HAP-1 (cell line): ENCODE data around the gene MYBPH.

Experiments used
- DNase-seq, 2 experiments: peaks; one replicate each; pipeline ENCODE4 v3.0.0-alpha.2; 2016 to 2020; ENCODE audit warnings: low spot score in 2 of 2
- H3K27me3 ChIP-seq: fragments of 250-450 bp; sonication (Bioruptor Pico); 2 replicates; pipeline ENCODE4 v1.5.1; 2020; ENCODE audit warnings: low read depth, mild to moderate bottlenecking, moderate library complexity
- H3K36me3 ChIP-seq: fragments of 250-450 bp; sonication (Bioruptor Pico); replicated peaks from 2 replicates; pipeline ENCODE4 v1.5.1; 2020; ENCODE audit warnings: mild to moderate bottlenecking
- H3K4me1 ChIP-seq: fragments of 250-450 bp; sonication (Bioruptor Pico); 2 replicates; pipeline ENCODE4 v1.5.1; 2020; ENCODE audit warnings: mild to moderate bottlenecking
- H3K4me3 ChIP-seq: fragments of 250-450 bp; sonication (Bioruptor Pico); 2 replicates; pipeline ENCODE4 v1.5.1; 2020; ENCODE audit warnings: mild to moderate bottlenecking, moderate library complexity
- H3K9me3 ChIP-seq: fragments of 250-450 bp; sonication (Bioruptor Pico); 2 replicates; pipeline ENCODE4 v1.5.1; 2020; ENCODE audit warnings: mild to moderate bottlenecking, moderate library complexity
- in situ Hi-C: fragments of 300-500 bp; cut with MboI; formaldehyde crosslinking; loops from 3 replicates; pipeline ENCODE4 v1.14.3; 2020; ENCODE audit warnings: low sequenced_read_pairs, inconsistent platforms, mixed read lengths

The MYBPH gene

GRCh38 chr1:203189951-203190352, 14.3 kb upstream of the MYBPH start:
- H3K9me3 ChIP-seq: no peaks in the 10 kb centered on the region
- in situ Hi-C loops: no loop called here
- DNase-seq: no peak
- no peaks in the 10 kb centered on the region for H3K36me3 ChIP-seq
- H3K4me3 ChIP-seq: no peak overlapping the region
- no peaks in the 10 kb centered on the region for H3K4me1 ChIP-seq
- H3K27me3 ChIP-seq: peaks cover 3% of the 10 kb centered on the region; the same call in 1 of the 2 replicates

GRCh38 chr1:203188686-203189232, 13.1 kb upstream of the MYBPH start:
- Histone ChIP-seq H3K4me1 (no peaks in the 10 kb centered on the region), H3K36me3 (no peaks in the 10 kb centered on the region), H3K9me3 (no peaks in the 10 kb centered on the region), H3K4me3 (no peak overlapping the region), H3K27me3 (peaks cover 3% of the 10 kb centered on the region; the same call in 1 of the 2 replicates)
- no peak for DNase-seq
- in situ Hi-C loops: no loop called here

GRCh38 chr1:203187689-203188264, 12.2 kb upstream of the MYBPH start:
- Histone ChIP-seq H3K27me3 (peaks cover 3% of the 10 kb centered on the region; the same call in 1 of the 2 replicates), H3K4me1 (no peaks in the 10 kb centered on the region), H3K36me3 (no peaks in the 10 kb centered on the region), H3K9me3 (no peaks in the 10 kb centered on the region), H3K4me3 (no peak overlapping the region)
- no peak for DNase-seq
- in situ Hi-C loops: no loop called here

- no peaks in the 10 kb centered on the region for H3K4me1 ChIP-seq
- no peak overlapping the region for H3K4me3 ChIP-seq
- H3K36me3 ChIP-seq: no peaks in the 10 kb centered on the region
- H3K27me3 ChIP-seq: peaks cover 3% of the 10 kb centered on the region; the same call in 1 of the 2 replicates
- no peak for DNase-seq
- in situ Hi-C loops: no loop called here
- H3K9me3 ChIP-seq: no peaks in the 10 kb centered on the region
Observed at GRCh38 chr1:203187304-203187685, 11.7 kb upstream of the MYBPH start.

- Histone ChIP-seq H3K4me3 (no peak within 1 kb of the TSS), H3K27me3 (peaks cover 3% of the 10 kb centered on the region; the same call in 1 of the 2 replicates), H3K9me3 (no peaks in the 10 kb centered on the region), H3K4me1 (no peaks in the 10 kb centered on the region), H3K36me3 (no peaks in the 10 kb centered on the region)
- no peak for DNase-seq
- in situ Hi-C loops: no loop called here
Observed at GRCh38 chr1:203186446-203187303, 11.0 kb upstream of the MYBPH start, which contains the start of gene CHI3L1. CHI3L1 (minus strand) TSS chr1:203186704; CDS start chr1:203186623, 81 bp downstream.

DNA sequence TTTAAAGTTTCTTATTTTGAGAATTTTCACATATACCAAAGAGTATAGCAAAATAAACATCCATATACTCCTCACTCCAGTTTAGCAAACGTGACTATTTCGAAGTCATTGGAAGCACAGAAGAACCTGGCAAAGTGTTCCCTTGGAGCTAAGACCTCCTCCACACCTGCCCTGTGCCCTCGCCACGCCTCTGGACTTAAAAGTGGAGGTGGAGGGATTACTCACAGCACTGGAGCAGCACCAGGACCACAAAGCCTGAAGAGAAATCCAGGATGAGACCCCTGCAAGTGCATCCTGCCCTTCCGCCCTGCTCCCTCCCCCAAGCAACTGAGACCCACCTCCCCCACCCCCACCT, 10.4 kb upstream of the MYBPH start:
- in situ Hi-C loops: no loop called here

GRCh38 chr1:203185585-203185984, 10.0 kb upstream of the MYBPH start:
- no peaks in the 10 kb centered on the region for H3K9me3 ChIP-seq
- in situ Hi-C loops: no loop called here
- no peak for DNase-seq
- H3K4me1 ChIP-seq: no peaks in the 10 kb centered on the region
- H3K27me3 ChIP-seq: peaks cover 3% of the 10 kb centered on the region; the same call in 1 of the 2 replicates
- H3K36me3 ChIP-seq: no peaks in the 10 kb centered on the region
- H3K4me3 ChIP-seq: no peak overlapping the region

More for the DNA sequence above, 10.4 kb upstream of the MYBPH start:
- Histone ChIP-seq H3K27me3 (peaks cover 3% of the 10 kb centered on the region; the same call in 1 of the 2 replicates), H3K9me3 (no peaks in the 10 kb centered on the region), H3K36me3 (no peaks in the 10 kb centered on the region), H3K4me1 (no peaks in the 10 kb centered on the region), H3K4me3 (no peak overlapping the region)
- no peak for DNase-seq

DNA sequence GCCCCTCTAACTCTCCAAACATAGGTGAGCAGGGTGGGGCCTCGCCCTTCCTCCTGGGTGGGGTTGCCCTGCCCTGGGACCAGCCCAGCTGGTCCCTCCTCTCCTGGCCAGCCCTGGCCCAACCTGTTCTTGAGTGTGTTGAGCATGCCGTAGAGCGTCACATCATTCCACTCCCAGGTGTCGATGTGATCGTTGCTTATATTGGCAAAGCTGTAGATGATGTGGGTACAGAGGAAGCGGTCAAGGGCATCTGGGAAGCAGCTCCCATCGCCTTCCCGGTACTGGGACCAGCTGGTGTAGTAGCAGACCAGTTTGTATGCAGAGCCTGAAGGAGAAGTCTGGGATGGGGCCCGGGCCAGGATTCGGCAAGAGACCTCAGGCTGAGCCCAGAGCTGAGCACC, 9.4 kb upstream of the MYBPH start:
- DNase-seq: no peak
- Histone ChIP-seq H3K27me3 (peaks cover 3% of the 10 kb centered on the region; the same call in 1 of the 2 replicates), H3K36me3 (no peaks in the 10 kb centered on the region), H3K4me3 (no peak overlapping the region), H3K9me3 (no peaks in the 10 kb centered on the region), H3K4me1 (no peaks in the 10 kb centered on the region)
- in situ Hi-C loops: no loop called here

DNA sequence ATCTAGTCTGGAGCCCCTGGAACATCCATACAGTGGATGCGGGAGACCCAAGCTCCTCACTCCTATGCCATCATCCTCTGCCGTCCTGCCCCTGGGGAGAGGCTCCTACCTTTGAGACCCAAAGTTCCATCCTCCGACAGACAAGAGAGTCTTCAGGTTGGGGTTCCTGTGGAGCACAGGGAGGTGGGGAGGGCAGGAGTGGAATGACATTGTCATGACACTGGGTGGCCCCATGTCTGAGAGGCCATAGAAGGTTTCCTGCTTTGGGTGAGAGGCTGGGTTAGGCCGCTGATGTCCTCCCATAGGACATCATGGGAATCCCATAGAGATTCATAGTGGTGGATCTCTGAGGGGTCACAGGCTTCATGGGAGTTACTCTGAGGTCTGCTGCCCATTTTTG, 8.8 kb upstream of the MYBPH start:
- in situ Hi-C loops: no loop called here
- Histone ChIP-seq H3K27me3 (peaks cover 3% of the 10 kb centered on the region; the same call in 1 of the 2 replicates), H3K9me3 (no peaks in the 10 kb centered on the region), H3K36me3 (no peaks in the 10 kb centered on the region), H3K4me3 (no peak overlapping the region), H3K4me1 (no peaks in the 10 kb centered on the region)
- no peak for DNase-seq

DNA sequence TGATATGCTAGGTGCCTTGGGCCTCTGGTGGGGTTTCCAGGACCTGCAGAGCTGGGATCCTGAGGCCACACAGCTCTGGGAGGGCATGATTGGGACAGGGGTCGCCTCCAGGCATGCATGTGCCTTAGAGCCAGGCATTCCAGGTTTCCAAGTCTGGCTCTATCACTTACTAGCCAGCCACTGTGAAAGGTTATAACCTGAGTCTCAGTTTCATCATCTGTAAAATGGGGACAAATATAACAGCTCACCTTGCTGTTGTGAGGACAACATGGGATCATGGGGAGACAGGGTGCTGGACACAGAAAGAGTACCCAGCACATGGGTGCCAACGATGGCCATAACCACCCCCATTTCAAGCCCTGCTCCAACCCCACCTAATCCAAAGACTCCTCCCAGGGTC, 8.2 kb upstream of the MYBPH start:
- Histone ChIP-seq H3K4me1 (no peaks in the 10 kb centered on the region), H3K27me3 (no peaks in the 10 kb centered on the region; the same call in 1 of the 2 replicates), H3K4me3 (no peak overlapping the region), H3K9me3 (no peaks in the 10 kb centered on the region), H3K36me3 (no peaks in the 10 kb centered on the region)
- in situ Hi-C loops: no loop called here
- DNase-seq: no peak

GRCh38 chr1:203182387-203182953, 6.8 kb upstream of the MYBPH start:
- Histone ChIP-seq H3K27me3 (no peaks in the 10 kb centered on the region), H3K4me3 (no peak overlapping the region), H3K9me3 (no peaks in the 10 kb centered on the region), H3K36me3 (no peaks in the 10 kb centered on the region), H3K4me1 (no peaks in the 10 kb centered on the region)
- in situ Hi-C loops: no loop called here
- DNase-seq: no peak

- H3K4me1 ChIP-seq: no peaks in the 10 kb centered on the region
- in situ Hi-C loops: no loop called here
- H3K27me3 ChIP-seq: no peaks in the 10 kb centered on the region
- DNase-seq: no peak
- no peak overlapping the region for H3K4me3 ChIP-seq
- no peaks in the 10 kb centered on the region for H3K36me3 ChIP-seq
- H3K9me3 ChIP-seq: no peaks in the 10 kb centered on the region
Observed at GRCh38 chr1:203181586-203182386, 6.2 kb upstream of the MYBPH start.

- in situ Hi-C loops: no loop called here
- Histone ChIP-seq H3K9me3 (no peaks in the 10 kb centered on the region), H3K4me1 (no peaks in the 10 kb centered on the region), H3K36me3 (no peaks in the 10 kb centered on the region), H3K4me3 (no peak overlapping the region), H3K27me3 (no peaks in the 10 kb centered on the region)
- no peak for DNase-seq
Observed at GRCh38 chr1:203180611-203181330, 5.1 kb upstream of the MYBPH start.
